TTC549 (cell line): ENCODE measurements around the gene SNW1.
"Not testable (repeated sequence)": the region's sequence is repeated elsewhere in the genome, so short reads cannot be mapped to it uniquely, and the experiment has no call there.

Experiments
- FAIRE-seq: peaks from 2 replicates; lab custom pipeline; 2012; peaks lifted over from hg19 to GRCh38; lab: Jason Lieb, UNC

The SNW1 gene

DNA sequence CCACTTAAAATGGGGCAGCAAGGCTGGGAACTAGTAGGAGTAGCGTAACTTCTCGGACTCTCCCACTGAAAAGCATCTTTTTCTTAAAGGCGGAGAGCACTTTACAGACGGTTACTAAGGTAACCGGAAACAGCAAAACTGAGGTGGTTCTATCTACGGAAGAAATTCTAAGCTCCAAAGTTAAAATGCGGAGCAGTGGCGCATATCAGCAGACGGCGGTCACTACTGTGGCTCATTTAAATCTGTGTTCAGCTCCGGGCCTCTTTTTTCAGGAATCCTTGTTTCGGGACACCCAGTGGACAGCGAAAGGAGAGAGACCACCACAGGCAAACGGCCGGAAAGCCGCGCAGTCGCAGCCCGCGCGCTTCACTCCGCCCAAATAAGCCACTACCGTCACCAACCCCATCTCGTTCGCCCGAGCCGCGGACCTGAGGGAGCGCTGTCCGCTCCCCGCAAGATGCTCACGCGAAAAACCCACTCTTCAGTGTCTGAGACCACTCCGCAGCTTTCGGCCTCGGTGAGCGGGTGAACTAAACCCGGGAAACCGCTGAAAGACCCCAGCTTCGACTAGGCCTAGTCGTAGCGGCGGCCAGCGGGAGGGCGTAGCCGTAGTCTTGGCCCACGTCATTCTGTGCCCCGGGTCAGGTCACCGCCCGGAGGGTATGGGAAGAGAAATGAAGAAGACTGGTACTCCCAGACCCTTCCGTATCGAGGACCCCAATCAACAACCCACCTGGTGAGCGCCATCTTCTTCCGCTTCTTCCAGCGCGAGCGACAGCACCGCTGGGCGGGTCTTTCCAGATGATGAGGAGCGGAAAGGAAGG, at the start of gene SNW1:
Gene SNW1 (minus strand): TSS at position 776 of the 824 bp plus-strand sequence. CDS start 29 bp downstream, at position 747.
- FAIRE-seq, result peak; percentile 66

DNA sequence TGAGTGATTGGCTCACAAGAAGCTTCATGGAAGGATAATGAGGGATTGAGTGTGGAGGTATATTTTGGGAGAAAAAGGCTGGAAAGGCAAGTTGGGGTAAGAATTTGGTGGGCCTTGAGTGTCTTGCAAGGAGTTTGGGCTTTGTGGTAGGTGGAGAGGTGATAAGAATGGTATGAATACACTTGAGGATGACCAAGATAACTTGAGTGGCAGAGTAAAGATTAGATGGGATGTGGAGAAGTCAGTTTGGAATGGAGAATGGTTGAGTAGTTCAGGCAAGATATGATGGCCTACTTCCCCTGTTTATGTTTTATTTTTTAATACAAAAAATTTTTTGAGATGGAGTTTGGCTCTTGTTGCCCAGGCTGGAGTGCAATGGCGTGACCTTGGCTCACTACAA, 48.1 kb upstream of the SNW1 start:
- no peak for FAIRE-seq

DNA sequence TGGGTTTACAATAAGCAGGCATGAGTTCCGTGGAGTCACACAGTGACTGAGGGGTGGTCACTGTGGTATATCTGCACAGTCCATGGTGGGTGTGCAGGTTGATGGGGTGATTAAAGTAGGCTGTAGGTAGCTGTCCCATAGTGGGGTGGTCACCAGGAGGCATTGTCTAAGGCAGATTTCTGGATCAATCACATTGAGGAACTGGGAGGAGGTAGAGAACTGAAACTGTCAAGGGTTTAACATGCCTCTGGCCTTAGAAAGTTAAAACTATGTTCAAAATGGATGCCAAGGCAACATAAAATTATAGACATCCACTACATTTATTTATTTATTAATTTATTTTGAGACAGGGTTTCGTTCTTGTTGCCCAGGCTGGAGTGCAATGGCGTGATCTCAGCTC, 47.3 kb upstream of the SNW1 start:
- no peak for FAIRE-seq

DNA sequence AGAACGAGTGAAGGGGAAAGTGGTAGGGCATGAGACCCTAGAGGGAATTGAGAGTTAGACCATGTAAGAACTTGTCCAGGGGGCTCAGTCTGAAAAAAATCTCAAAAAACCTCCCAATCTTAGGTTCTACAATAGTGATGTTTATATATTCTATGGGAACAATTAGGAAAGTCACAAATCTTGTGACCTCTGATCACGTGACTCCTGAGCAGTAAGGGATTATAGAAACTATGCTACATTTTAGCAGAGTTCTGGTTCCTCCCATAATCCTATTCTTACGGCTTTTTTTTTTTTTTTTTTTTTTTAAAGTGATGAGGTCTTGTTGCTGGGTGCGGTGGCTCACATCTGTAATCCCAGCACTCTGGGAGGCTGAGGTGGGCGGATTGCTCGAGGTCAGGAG, 44.8 kb upstream of the SNW1 start:
- FAIRE-seq, result no peak

DNA sequence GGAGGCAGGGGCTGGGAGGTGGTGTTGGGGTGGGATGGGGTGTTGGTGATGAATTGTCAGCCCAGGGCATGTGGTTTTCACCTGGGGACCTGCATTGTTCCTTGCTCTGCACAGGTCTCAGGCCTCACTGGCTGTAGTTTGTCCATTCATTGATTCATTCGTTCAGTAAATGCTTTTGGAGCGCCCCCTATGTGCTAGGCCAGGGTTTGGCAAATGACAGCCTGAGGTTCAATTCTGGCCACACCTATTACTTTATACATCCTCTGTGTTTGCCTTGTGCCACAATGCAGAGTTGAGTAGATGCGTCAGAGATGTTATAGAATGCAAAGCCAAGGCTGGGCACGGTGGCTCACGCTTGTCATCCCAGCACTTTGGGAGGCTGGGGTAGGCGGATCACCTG, 43.6 kb upstream of the SNW1 start:
- no peak for FAIRE-seq

DNA sequence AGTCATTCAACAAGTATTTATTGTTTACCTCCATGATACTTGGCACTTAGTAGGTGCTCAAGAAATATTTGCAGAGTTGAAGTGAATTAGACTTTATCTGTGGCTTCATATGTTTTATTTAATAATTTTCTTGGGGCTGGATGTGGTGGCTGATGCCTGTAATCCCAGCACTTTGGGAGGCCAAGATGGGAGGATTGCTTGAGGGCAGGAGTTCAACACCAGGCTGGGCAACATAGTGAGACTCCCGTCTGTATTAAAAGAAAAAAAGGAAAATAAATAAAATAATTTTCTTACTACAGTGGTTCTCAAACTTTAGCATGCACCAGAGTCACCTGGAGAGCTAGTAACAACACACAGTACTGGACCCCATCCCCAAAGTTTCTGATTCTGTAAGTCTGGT, 39.9 kb upstream of the SNW1 start:
- no peak for FAIRE-seq

DNA sequence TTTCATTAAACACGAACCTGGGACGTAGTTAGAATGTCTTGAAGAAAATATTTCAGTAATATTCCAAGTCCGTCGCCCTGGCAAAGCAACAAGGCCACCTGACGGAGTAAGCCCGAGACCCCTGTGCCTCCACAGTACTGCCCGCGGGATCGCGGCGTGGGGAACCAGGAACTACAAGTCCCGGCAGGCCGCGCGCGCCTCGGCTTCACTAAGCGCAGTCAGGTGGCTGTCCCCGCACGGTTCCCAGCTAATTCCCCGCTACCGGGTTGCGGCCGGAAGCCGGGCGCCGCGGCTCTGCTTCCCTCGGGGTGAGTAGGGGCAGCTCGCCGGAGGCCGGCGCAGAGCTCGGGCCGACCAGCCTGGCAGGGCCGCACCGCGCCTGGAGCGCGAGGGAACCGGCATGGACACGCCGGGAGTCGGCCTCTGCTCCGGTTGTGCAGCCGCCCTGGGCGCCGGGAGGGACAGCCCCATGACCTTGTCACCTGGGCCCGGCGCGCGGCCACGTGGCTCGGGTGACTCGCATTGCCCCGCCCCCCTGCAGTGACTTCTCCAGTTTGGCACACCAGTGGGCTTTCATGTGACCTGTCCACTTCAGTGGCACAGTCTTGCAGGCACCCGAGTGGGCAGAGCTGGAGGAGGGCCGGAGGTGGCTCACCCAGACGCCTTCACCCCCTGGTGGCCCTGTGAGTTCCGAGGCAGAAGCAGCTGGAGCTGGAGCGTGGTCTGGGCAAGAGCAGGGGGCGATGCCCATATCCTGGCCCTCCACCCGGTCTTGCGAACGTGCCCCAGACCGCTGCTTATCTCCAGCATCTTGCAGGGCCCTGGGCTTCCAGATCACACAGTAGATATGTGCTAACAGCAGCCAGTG, 39.1 kb upstream of the SNW1 start, which contains the start of gene ADCK1:
Gene ADCK1 (plus strand): TSS at position 247 of the 868 bp plus-strand sequence. CDS start 18,870 bp downstream, outside the sequence.
- FAIRE-seq, result no peak

DNA sequence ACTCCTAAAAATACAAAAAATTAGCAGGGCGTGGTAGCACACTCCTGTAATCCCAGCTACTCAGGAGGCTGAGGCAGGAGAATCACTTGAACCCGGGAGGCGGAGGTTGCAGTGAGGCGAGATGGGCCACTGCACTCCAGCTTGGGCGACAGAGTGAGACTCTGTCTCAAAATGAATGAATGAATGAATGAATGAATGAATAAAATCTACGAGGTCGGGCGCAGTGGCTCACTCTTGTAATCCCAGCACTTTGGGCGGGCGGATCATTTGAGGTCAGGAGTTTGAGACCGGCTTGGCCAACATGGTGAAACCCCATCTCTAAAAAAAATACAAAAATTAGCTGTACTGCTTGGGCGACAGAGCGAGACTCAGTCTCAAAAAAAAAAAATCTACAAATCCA, 38.5 kb upstream of the SNW1 start:
- not testable (repeated sequence) for FAIRE-seq

DNA sequence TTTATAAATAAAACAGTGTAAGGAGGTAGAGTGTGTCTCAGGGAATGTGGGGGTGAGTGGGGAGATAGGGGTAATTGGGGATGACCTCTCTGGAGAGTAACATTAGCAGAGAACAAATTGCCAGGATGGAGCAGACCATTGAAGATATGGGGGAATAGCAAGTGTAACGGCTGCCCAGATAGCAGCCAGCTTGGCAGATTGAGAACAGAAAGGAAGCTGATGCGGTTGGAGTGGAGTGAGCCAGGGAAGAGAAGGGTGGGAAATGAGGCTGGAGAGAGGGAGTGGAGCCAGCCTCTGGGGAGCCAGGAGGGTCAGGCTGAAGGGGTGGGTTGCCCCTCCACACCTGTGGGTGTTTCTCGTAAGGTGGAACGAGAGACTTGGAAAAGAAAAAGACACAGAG, 33.4 kb upstream of the SNW1 start:
- no peak for FAIRE-seq

DNA sequence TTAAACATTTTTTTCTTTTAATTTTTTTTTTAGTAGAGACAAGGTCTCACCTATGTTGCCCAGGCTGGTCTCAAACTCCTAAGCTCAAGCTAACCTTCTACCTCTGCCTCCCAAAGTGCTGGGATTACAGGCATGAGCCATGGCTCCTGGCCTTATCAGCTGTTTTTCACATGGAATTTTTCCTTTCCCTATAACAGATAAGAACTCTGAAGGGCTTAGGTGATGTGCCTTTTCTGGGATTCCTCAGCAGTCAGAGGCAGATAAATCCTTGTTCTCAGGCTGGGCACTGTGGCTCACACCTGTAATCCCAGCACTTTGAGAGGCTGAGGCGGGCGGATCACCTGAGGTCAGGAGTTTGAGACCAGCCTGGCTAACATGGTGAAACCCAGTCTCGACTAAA, 32.3 kb upstream of the SNW1 start:
- FAIRE-seq, result not testable (repeated sequence)

DNA sequence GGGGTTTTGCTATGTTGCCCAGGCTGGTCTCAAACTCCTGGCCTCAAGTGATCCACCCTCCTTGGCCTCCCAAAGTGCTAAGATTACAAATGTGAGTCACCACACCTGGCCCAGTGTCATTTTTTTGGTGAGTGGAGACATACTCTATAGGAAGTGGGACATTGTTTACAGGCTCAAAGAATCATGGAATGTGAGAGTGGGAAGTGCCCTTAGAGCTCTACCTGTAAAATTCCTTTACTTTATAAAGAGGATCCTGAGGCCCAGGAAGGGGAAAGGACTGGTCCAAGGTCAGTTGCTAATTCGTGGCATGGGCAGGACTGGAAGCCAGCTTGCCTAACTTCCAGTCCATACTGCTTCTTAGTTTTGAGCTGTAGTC, 30.3 kb upstream of the SNW1 start:
- no peak for FAIRE-seq

DNA sequence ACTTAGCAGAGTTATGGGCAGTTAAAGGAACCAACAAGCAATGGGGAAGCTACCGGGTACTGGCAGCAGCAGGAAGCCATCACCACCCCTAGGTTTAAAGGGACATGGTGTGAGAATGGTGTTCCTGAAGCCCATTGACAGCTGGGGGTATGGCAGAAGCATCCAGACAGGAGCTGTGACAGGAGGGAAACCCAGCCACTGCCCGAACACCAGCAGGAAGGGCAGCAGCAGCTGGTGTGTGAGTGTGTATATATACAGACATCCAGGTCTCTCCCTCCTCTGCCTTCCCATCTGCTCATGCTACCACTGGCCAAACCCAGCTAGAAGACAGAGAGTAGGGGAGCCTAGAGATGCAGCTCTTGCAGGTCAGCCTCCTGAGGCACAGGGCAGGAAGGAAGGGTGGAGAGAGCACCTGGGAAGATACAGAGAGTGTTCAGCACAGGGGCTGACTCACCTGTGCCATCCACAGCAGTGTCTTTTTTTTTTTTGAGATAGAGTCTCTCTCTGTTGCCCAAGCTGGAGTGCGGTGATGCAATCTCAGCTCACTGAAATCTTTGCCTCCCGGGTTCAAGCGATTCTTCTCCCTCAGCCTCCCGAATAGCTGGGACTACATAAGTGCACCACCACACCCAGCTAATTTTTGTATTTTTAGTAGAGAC, 29.7 kb upstream of the SNW1 start:
- no peak for FAIRE-seq

DNA sequence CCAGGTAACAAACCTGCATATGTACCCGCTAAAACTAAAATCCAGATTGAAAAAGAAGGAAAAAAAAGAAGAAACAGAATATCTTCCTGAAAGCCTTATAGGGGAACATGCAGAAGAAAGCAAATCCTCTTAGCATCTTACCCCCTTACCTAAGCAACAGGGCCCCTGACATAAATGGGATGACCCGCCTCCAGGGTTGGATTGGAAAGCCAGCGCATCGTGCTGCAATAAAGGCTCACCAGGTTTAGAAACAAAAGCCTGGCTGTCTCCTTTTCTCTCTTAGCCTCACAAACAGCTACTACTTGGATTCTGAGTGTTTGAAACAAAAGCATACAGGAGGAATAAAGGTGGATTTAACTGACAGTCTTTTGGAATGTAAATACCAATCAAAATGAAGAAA, 25.2 kb upstream of the SNW1 start:
- no peak for FAIRE-seq

DNA sequence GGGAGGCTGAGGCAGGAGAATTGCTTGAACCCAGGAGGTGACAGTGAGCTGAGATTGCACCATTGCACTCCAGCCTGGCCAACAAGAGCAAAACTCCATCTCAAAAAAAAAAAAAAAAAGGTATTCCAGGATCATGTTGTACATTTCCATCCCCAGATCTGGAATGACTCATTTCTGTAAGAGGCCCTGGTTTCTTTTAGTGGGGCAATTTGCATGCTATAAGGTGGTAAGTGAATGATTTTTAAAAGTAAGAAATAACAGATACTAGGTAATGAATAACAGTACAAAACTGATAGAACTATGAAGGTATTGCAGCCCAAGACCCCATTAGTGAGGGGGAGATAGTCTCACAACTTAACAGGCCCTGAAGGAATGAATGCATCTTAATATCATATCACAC, 21.2 kb upstream of the SNW1 start:
- FAIRE-seq, result no peak

DNA sequence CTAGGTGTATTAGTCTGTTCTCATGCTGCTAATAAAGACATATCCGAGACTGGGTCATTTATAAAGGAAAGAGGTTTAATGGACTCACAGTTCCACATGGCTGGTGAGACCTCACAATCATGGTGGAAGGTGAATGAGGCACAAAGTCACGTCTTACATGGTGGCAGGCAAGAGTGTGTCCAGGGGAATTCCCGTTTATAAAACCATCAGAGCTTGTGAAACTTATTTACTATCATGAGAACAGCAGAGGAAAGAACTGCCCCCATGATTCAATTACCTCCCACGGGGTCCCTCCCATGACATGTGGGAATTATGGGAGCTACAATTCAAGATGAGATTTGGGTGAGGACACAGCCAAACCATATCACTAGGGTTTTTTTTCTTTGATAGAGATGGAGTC, 13.0 kb upstream of the SNW1 start:
- not testable (repeated sequence) for FAIRE-seq

DNA sequence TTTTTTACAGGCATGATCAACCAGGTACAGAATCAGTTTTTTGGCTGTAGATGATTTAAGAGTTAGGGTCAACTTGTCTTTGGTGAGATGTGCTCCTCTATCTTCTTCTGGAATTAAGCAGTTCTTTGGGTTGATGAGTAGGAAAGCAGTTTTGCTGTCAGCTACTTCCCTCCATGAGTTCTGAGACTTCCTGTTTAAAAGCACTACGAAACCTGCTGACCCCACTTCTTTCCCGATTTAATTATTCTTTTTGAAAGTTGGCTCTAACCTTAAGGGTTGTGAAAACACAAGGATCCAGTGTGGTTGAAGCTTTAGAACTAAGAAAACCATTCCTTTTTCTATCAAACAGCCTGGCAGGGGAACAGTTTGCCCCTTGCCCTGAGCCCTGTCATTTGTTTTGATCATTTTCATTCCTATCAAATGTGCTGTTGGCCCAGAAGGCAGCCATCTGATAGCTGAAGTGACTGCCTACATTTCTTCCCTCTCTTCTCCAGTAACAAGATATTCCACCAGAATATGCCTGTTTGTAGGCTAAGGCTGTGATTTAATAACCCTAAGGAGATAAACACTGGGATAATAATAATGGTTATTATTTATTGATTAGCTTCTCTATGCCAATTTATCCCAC, 7.6 kb upstream of the SNW1 start:
- not testable (repeated sequence) for FAIRE-seq

DNA sequence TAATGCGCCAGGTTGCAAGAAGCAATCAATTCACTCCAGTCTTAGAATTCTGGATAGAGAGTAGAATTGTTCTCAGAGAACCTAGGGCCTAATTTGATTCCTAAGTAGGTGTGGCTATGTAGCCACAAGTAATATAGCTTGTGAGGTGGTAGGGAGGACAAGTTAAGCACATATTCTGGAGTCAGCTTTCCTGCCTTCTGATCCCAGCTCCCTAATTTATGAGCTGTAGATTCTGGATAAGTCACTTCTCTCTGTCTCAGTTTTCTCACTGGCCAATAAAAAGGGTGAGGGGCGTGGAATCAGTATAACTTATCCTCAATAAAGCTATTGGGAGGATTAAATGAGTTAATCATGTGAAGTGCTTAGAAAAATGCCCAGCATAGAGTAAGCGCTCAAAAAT, 3.0 kb upstream of the SNW1 start:
- no peak for FAIRE-seq

DNA sequence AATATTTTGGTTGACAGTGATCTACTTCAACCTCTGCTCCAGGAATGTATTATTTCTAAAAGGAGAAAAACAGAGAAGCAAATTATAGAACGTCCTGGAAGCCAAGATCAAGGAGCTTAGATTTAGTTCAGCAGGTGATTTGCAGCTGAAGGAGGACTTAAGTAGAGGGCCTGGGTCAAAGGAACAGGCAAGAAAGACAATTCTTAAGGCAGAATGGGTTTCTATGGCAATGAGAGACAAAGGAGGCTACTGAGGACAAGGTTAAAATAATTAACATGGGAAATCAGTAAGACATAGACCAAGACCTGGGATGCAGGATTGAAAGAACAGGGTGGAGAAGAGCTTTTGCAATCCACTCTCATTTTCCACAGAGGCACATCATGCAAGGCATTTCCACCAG, 2.4 kb upstream of the SNW1 start:
- no peak for FAIRE-seq

DNA sequence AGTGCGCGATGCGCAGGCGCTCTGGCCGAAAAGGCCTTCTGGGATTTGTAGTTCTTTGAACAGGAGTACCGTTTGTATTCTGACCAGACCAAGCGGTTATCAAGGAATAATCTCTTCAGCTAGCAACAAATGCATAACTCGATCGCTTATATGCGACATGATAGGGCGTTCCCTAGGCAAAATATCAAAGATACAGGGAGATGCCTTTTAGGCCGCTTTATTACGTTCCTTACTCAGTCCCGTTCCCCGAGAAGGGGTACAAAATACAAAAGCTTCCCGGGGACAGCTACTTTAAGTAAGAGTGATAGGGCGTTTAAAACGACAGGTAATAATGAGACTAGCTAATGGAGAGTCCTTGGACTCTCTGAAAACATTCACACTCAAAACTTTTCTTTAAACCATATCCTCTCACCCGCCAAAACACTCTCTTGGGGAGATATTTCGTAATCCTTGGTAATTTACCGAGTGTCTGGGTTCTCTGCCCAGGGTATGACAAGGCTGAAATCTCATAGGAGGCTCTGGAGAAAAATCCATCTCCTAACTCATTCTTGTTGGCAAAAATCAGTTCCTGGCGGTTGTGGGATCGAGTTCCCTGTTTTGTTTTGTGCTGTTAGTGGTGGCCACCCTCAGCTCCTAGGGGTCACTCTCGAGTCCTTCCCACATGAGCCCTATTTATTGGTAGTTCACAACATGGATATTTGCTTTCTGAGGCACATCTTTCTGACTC, 412 bp upstream of the SNW1 start:
- FAIRE-seq, result no peak

DNA sequence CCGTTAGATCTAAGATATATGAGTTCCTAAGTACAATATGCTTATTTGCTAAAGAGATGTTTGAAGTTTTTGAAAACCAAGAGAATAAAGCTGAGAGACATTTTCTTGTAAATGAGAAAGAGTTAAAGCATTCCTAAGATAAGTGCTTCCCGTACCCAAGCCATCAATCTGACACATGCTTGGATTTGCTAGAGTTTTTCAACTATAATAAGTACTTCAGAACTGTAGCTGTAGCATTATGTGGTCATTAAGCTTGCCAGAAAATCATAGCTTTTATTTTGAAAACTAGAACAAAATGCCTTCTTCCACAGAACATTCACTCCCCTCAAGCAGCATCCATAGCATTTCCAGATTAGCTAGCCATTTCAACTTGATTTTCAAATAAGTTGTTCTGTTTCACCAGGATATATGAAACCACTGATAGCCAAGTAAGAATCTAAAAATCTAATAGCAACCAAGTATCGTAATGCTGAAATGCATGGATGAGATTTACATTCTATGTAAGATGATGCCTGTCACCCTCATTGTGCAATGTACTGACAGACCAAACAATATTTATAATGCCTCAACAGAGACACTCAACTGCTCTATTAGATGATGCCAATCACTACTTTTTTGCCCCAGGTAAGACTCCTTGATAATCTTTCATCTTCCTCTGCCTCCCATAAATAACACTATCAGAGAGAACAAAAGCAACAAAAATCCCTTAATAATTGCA, 8.0 kb downstream of the SNW1 start:
- FAIRE-seq, result no peak

DNA sequence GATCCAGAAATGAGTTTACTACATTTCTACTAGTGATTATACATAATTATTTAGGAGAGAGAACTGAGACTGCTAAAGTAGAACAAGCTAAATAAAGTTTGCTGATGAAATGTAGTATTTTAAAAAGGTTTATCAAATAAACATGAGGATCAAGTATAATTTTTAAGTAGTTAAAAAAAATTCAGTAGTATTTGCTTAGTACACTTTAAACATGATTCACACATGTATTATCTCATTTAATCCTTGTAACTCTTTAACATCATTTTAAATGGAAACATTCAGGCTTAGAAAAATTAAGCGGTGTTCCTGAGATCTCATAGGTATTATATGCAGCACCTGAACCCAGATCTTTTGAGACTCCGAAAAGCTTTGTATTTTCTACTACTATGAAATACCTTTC, 8.7 kb downstream of the SNW1 start:
- no peak for FAIRE-seq
